Tibial nerve (tissue), 4 donors: ENCODE measurements around the gene GCN1. TPM values are rescaled to one million over a fixed set of nuclear protein-coding genes. Genes with fewer than 3 reads are reported as not detected.

ENCODE experiments used
- DNase-seq, 2 donors: peaks; one replicate each; pipeline ENCODE4 v3.0.0-alpha.2; 2019; ENCODE audit warnings: low spot score in 2 of 2
- H3K27ac ChIP-seq, 4 donors: fragments of 200-600 bp; sonication (generic) in 3 of 4; one replicate each; pipeline ENCODE4 v1.5.1; 2017 to 2019; ENCODE audit warnings: mild to moderate bottlenecking in 1 of 4
- H3K27me3 ChIP-seq, 2 donors: fragments of 200-600 bp; sonication (generic) in 1 of 2; one replicate each; pipeline versions ENCODE4 v1.5.1 to v1.6.0; 2017 to 2019
- H3K36me3 ChIP-seq, 3 donors: fragments of 200-600 bp; sonication (generic); one replicate each; pipeline ENCODE4 v1.5.1; 2018 to 2019
- H3K4me1 ChIP-seq, 4 donors: fragments of 200-600 bp; sonication (generic) in 3 of 4; one replicate each; pipeline ENCODE4 v1.5.1; 2017 to 2019
- H3K4me3 ChIP-seq, 4 donors: fragments of 200-600 bp; sonication (generic) in 3 of 4; one replicate each; pipeline ENCODE4 v1.5.1; 2017 to 2019; ENCODE audit warnings: mild to moderate bottlenecking in 1 of 4, moderate library complexity in 1 of 4
- H3K9me3 ChIP-seq, 4 donors: fragments of 200-600 bp; sonication (generic) in 3 of 4; one replicate each; pipeline ENCODE4 v1.5.1; 2017 to 2019
- CTCF ChIP-seq, 5 experiments: fragments of 200-600 bp in 3 of 5; fragments of 450-650 bp in 2 of 5; sonication (generic) in 3 of 5; IDR thresholded peaks; one replicate each; pipeline ENCODE4 v1.5.1; 2016 to 2019; ENCODE audit warnings: antibody characterized with exemption in 5 of 5, mild to moderate bottlenecking in 3 of 5, moderate library complexity in 2 of 5
- EP300 ChIP-seq, 2 donors: sonication (generic); formaldehyde crosslinking; IDR thresholded peaks; one replicate each; pipeline ENCODE4 v1.6.1; 2017; ENCODE audit warnings: antibody characterized with exemption in 2 of 2, mild to moderate bottlenecking in 1 of 2
- POLR2A ChIP-seq, 2 donors: fragments of 450-650 bp; IDR thresholded peaks; one replicate each; pipeline ENCODE4 v1.6.1; 2017; ENCODE audit warnings: antibody characterized with exemption in 2 of 2, mild to moderate bottlenecking in 2 of 2, moderate library complexity in 2 of 2
- WGBS, 2 donors: methylation state at CpG; one replicate each; pipeline ENCODE4 v1.1.5; 2018; 5-methylcytosine and 5-hydroxymethylcytosine counted together
- total RNA-seq, 4 donors: library from RNA; depleted of rRNA; stranded (reverse); fragments of >200 nt; gene quantifications; one replicate each; pipeline ENCODE4 v1.1.0, GENCODE V29; 2016

The GCN1 gene
- total RNA-seq, 4 donors from 2014 or later, result 44.6 to 138 (median 106) TPM

- 56 to 61% methylated on average over 4 of the region's 4 CpGs for WGBS, 2 donors
- Histone ChIP-seq H3K4me1 (peaks cover 0 to 32% (median 17%) of the 10 kb centered on the region in 4 donors), H3K4me3 (no peak overlapping the region), H3K27ac (no peak overlapping the region), H3K9me3 (no peaks in the 10 kb centered on the region), H3K36me3 (peaks cover 0 to 13% (median 0%) of the 10 kb centered on the region in 3 donors), H3K27me3 (no peaks in the 10 kb centered on the region)
- DNase-seq, result no peak
- no peak for TF ChIP-seq POLR2A (IDR thresholded peaks at IDR 0.05)
- TF ChIP-seq CTCF (IDR thresholded peaks at IDR 0.05), result no peak
- no peak for TF ChIP-seq EP300 (IDR thresholded peaks at IDR 0.05)
Measured at GRCh38 chr12:120121766-120122293, 72.7 kb downstream of the GCN1 start.

GRCh38 chr12:120121343-120121742 is 73.2 kb downstream of the GCN1 start:
- no peak overlapping the region for H3K27ac ChIP-seq
- TF ChIP-seq POLR2A (IDR thresholded peaks at IDR 0.05) (no peak), CTCF (IDR thresholded peaks at IDR 0.05) (no peak), EP300 (IDR thresholded peaks at IDR 0.05) (no peak)

GRCh38 chr12:120119271-120119973 is 75.1 kb downstream of the GCN1 start:
- no peak for TF ChIP-seq CTCF (IDR thresholded peaks at IDR 0.05)
- TF ChIP-seq EP300 (IDR thresholded peaks at IDR 0.05), result no peak
- TF ChIP-seq POLR2A (IDR thresholded peaks at IDR 0.05), result no peak
- H3K4me3 ChIP-seq, result no peak overlapping the region
- H3K36me3 ChIP-seq, result peaks cover 0 to 1% (median 0%) of the 10 kb centered on the region in 3 donors
- H3K4me1 ChIP-seq, result peaks cover 0 to 38% (median 25%) of the 10 kb centered on the region in 4 donors
- no peaks in the 10 kb centered on the region for H3K27me3 ChIP-seq
- DNase-seq, result no peak
- H3K9me3 ChIP-seq, result no peaks in the 10 kb centered on the region
- H3K27ac ChIP-seq, result peak overlapping the region in 1 of 4 donors; percentile 32
- WGBS, 2 donors, result 71 to 87% methylated on average over 9 of the region's 9 CpGs

More at GRCh38 chr12:120121343-120121742, 73.2 kb downstream of the GCN1 start:
- no peak for DNase-seq
- H3K4me1 ChIP-seq, result peaks cover 0 to 27% (median 16%) of the 10 kb centered on the region in 4 donors
- H3K27me3 ChIP-seq, result no peaks in the 10 kb centered on the region
- H3K9me3 ChIP-seq, result no peaks in the 10 kb centered on the region
- peaks cover 0 to 8% (median 0%) of the 10 kb centered on the region in 3 donors for H3K36me3 ChIP-seq
- no peak overlapping the region for H3K4me3 ChIP-seq
- 56 to 67% methylated on average over 2 of the region's 2 CpGs for WGBS, 2 donors

GRCh38 chr12:120118321-120119061 is 76.0 kb downstream of the GCN1 start:
- peaks cover 0 to 46% (median 26%) of the 10 kb centered on the region in 4 donors for H3K4me1 ChIP-seq
- H3K9me3 ChIP-seq, result no peaks in the 10 kb centered on the region
- peak overlapping the region in 2 of 4 donors; percentile 71 to 98 for H3K4me3 ChIP-seq
- H3K27ac ChIP-seq, result peak overlapping the region in 2 of 4 donors; percentile 12 to 32
- no peak for TF ChIP-seq EP300 (IDR thresholded peaks at IDR 0.05)
- no peak for TF ChIP-seq POLR2A (IDR thresholded peaks at IDR 0.05)
- TF ChIP-seq CTCF (IDR thresholded peaks at IDR 0.05), result no peak
- peaks cover 0 to 9% (median 0%) of the 10 kb centered on the region in 3 donors for H3K36me3 ChIP-seq
- DNase-seq, result no peak
- WGBS, 2 donors, result 61 to 62% methylated on average over 11 of the region's 11 CpGs
- H3K27me3 ChIP-seq, result no peaks in the 10 kb centered on the region
